ENCODE measurements around the gene SERPINA9. TPM values are rescaled to one million over a fixed set of nuclear protein-coding genes. Genes with fewer than 3 reads are reported as not detected.
"Not testable (repeated sequence)": the region's sequence is repeated elsewhere in the genome, so short reads cannot be mapped to it uniquely, and the experiment has no call there.

SERPINA9 gene
- total RNA-seq, 1 donor from 2014 or later, result not detected

- no peak for DNase-seq (ENCODE audit: low read depth)
- H3K4me3 ChIP-seq (ENCODE audit: low read depth, low read length), result no peak overlapping the region
- no peak for TF ChIP-seq CTCF (conservative IDR thresholded peaks at IDR 0.05; ENCODE audit: low read depth, low read length)
These were observed 54.7 kb downstream of the SERPINA9 start for GRCh38 chr14:94421316-94421715.

GRCh38 chr14:94417497-94418205 is 58.3 kb downstream of the SERPINA9 start:
- H3K4me3 ChIP-seq (ENCODE audit: low read depth, low read length); DNase-seq (ENCODE audit: low read depth): not testable (repeated sequence)

Other genes with a start within 250 kb of the SERPINA9 start
- not detected in 2 replicates for gene SERPINA10, start 182.9 kb downstream of the SERPINA9 start, total RNA-seq
- gene SERPINA6, start 152.9 kb downstream of the SERPINA9 start, total RNA-seq, result 0.81 and 1.4 TPM in 2 replicates
- not detected in 2 replicates for gene SERPINA2, start 109.5 kb downstream of the SERPINA9 start, total RNA-seq
- gene SERPINA1, start 87.6 kb downstream of the SERPINA9 start, total RNA-seq, result 15.3 and 15.8 TPM in 2 replicates
- gene SERPINA11, start 23.4 kb downstream of the SERPINA9 start, total RNA-seq, result not detected in 2 replicates
- not detected in 2 replicates for gene SERPINA12, start 33.3 kb upstream of the SERPINA9 start, total RNA-seq
- gene SERPINA4, start 85.2 kb upstream of the SERPINA9 start, total RNA-seq, result not detected in 2 replicates
- gene SERPINA5, start 105.2 kb upstream of the SERPINA9 start, total RNA-seq, result 0.58 and 2.4 TPM in 2 replicates
- 2.7 and 4.7 TPM in 2 replicates for gene SERPINA3, start 136.2 kb upstream of the SERPINA9 start, total RNA-seq

All from epithelial cell of proximal tubule (primary cell).